GM12874 (cell line): Measurements from ENCODE around the gene SBNO1.

Experiments used
- CTCF ChIP-seq: IDR thresholded peaks from 2 replicates; pipeline ENCODE4 v1.5.1; 2011; ENCODE audit warnings: low read depth, mild to moderate bottlenecking, control low read depth, low read length, moderate library complexity; ENCODE audit not compliant: insufficient read depth

Gene SBNO1

GRCh38 chr12:123358035-123358434 lies 6.6 kb downstream of the SBNO1 start:
- TF ChIP-seq CTCF: no peak

DNA sequence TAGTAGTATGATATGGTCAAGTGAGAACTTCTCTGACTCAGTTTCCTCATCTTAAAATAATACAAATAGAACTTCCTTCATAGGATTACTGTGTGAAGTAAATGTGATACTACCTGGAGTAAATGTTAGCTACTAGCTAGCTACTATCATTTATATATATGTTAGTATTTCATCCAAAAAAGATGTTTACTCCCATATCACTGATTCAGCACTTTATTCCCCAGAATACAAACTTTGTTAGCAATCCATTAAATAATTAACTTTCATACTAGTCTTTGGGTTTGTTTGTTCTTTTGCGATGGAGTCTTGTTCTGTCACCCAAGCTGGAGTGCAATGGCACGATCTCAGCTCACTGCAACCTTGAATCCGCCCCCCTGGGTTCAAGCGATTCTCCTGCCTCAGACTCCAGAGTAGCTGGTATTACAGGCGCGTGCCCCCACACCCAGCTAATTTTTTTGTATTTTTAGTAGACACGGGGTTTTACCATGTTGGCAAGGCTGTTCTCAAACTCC lies 8.4 kb downstream of the SBNO1 start:
- TF ChIP-seq CTCF: no peak

DNA sequence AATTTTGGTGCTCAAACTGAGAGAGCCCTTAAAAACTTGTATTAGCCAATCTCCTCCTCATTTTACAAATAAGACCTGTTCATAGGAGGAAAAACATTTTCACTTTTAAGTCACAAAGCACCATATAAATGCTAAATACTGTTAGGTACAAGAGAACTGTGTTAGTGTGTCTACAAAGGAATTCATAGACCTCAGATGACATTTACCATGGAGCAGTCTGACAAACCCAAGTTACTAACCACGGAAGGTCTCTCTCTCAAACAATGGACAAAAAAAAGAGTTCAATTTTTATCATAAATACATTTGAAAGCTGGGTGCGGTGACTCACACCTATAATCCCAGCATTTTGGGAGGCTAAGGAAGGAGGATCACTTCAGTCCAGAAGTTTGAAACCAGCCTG lies 10.0 kb downstream of the SBNO1 start:
- TF ChIP-seq CTCF: no peak

DNA sequence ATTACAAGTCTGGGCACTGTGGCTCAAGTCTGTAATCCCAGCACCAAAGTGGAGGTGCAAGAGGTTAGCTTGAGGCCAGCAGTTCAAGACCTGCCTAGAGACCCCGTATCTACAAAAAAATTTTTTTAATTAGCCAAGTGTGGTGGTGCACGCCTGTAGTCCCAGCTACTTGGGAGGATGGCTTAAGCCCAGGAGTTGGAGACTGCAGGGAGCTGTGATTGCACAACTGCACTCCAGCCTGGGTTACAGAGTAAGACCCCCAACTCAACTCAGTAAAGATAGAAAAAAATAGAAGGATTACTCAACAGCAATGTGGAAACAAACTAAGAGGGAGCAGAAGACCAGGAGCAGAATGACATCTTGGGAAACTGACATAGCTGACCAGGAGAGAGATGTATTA lies 13.3 kb downstream of the SBNO1 start:
- no peak for TF ChIP-seq CTCF

DNA sequence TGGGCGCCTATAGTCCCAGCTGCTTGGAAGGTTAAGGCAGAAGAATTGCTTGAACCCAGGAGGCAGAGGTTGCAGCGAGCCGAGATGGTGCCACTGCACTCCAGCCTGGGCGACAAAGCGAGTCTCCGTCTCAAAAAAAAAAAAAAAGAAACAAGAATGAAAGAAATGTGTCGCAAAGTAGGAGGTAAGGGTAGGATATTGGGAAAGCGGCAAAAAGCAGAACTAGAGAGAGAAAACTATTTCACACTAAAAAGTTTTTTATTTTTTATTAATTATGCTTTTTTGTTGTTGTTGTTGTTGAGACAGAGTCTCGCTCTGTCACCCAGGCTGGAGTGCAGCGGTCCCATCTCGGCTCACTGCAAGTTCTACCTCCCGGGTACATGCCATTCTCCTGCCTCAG lies 17.7 kb downstream of the SBNO1 start:
- no peak for TF ChIP-seq CTCF

DNA sequence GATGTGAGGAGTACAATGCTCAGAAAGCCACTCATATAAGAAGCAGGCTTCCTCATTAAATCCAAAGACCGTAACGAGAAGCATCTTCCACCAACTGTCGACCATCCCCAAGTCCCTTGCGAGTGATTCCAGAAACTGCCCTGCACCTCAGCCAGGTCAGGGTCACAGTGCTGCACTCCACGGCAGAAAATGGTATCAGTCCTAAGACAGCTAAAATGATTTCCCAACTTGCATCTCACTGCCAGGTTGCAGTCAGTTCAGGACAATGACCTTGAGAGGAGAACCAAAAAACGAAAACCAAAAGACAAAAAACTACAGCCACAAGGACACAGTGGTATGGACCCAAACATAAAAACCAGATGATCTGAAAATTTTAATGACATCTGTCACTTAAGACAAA lies 20.6 kb downstream of the SBNO1 start:
- TF ChIP-seq CTCF: no peak

DNA sequence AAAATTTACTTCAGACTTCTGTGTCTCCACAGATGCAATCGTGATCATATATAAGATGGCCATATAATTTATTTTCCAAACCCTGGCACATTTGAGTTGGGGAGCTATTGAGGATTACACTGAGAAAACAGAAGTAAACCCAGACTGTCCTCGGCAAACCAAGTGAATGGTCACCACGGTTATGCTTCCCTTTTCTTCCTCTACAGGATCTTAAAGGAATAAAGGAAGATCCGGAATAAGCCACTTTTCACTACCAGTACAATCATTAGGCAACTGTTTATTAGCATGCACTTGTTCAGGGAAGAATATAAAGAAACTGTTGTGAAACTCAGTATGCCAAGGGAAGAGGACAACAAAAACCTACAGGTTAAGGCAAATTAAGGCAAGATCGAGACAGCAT lies 27.6 kb downstream of the SBNO1 start:
- no peak for TF ChIP-seq CTCF

GRCh38 chr12:123336530-123336929 lies 28.1 kb downstream of the SBNO1 start:
- no peak for TF ChIP-seq CTCF
